Endodermal cell (in vitro differentiated cells): ENCODE results near the gene MAP2K5. TPM values are rescaled to one million over a fixed set of nuclear protein-coding genes. Genes with fewer than 3 reads are reported as not detected.

ENCODE experiments used
- DNase-seq: peaks from one replicate; pipeline ENCODE4 v3.0.0-alpha.2; 2017
- H3K27ac ChIP-seq: 2 replicates; pipeline ENCODE4 v1.5.1; 2013; ENCODE audit warnings: mild to moderate bottlenecking, low read depth, low read length, moderate library complexity
- H3K27me3 ChIP-seq: 2 replicates; pipeline ENCODE4 v1.6.1; 2013; ENCODE audit warnings: mild to moderate bottlenecking, low read length, moderate library complexity; ENCODE audit not compliant: insufficient read depth, control insufficient read depth, poor library complexity, severe bottlenecking
- H3K36me3 ChIP-seq: 2 replicates; pipeline ENCODE4 v1.7.0; 2013; ENCODE audit warnings: mild to moderate bottlenecking, low read length, moderate library complexity; ENCODE audit not compliant: control insufficient read depth, insufficient read depth
- H3K4me1 ChIP-seq: one replicate; pipeline ENCODE4 v1.7.0; 2013; ENCODE audit warnings: low read length; ENCODE audit not compliant: control insufficient read depth, insufficient read depth
- H3K4me3 ChIP-seq: 2 replicates; pipeline ENCODE4 v1.5.1; 2013; ENCODE audit warnings: mild to moderate bottlenecking, low read length, moderate library complexity
- H3K9ac ChIP-seq: 2 replicates; pipeline ENCODE4 v1.6.1; 2013; ENCODE audit warnings: mild to moderate bottlenecking, low read length, moderate library complexity; ENCODE audit not compliant: poor library complexity, severe bottlenecking; ENCODE audit errors: extremely low read depth
- H3K9me3 ChIP-seq: 2 replicates; pipeline ENCODE4 v1.6.1; 2013; ENCODE audit warnings: mild to moderate bottlenecking, low read length, moderate library complexity; ENCODE audit not compliant: control insufficient read depth
- H3K27ac Mint-ChIP-seq: 2 replicates; pipeline ENCODE4 v1.8.0; 2020; ENCODE audit warnings: mixed read lengths
- H3K27me3 Mint-ChIP-seq: 2 replicates; pipeline ENCODE4 v1.8.0; 2021; ENCODE audit warnings: mild to moderate bottlenecking, mixed read lengths; ENCODE audit not compliant: insufficient read depth
- H3K36me3 Mint-ChIP-seq: 2 replicates; pipeline ENCODE4 v1.8.0; 2020; ENCODE audit warnings: low read depth, mixed read lengths
- H3K4me1 Mint-ChIP-seq: 2 replicates; pipeline ENCODE4 v1.8.0; 2020; ENCODE audit warnings: mixed read lengths
- H3K4me3 Mint-ChIP-seq: 2 replicates; pipeline ENCODE4 v1.8.0; 2020; ENCODE audit warnings: mild to moderate bottlenecking, moderate library complexity, mixed read lengths
- H3K9me3 Mint-ChIP-seq: 2 replicates; pipeline ENCODE4 v1.8.0; 2020; ENCODE audit warnings: mild to moderate bottlenecking, mixed read lengths
- CTCF ChIP-seq: fragments of 200-600 bp; sonication (generic); conservative IDR thresholded peaks from 2 replicates; pipeline ENCODE4 v1.5.0; 2021; ENCODE audit warnings: antibody characterized with exemption, mild to moderate bottlenecking
- WGBS, 2 experiments: methylation state at CpG; one replicate each; pipeline versions ENCODE4 v1.1.5 to v1.1.7; 2013; ENCODE audit warnings: missing lambda C conversion rate in 2 of 2, mixed read lengths in 1 of 2; ENCODE audit not compliant: insufficient coverage in 1 of 2, insufficient read length in 1 of 2; 5-methylcytosine and 5-hydroxymethylcytosine counted together
- total RNA-seq, 2 donors: library from RNA; stranded (reverse); fragmentation: NEBNext Ultra II Directional in 1 of 2; extraction: Animal tissue kit (Norgen Biotek cat#: 25700) in 1 of 2; gene quantifications; 2 replicates in 1 of 2; 3 replicates in 1 of 2; pipeline ENCODE4 v1.2.1, GENCODE V29; 2021

The MAP2K5 gene
- total RNA-seq, 2 donors from 2014 or later: 17.1 to 26.7 TPM

- H3K27ac Mint-ChIP-seq: no peak overlapping the region
- DNase-seq: no peak
- no peaks in the 10 kb centered on the region for H3K27me3 ChIP-seq
- no peaks in the 10 kb centered on the region for H3K36me3 ChIP-seq
- H3K4me1 ChIP-seq: no peaks in the 10 kb centered on the region
- no peaks in the 10 kb centered on the region for H3K27me3 Mint-ChIP-seq
- H3K4me3 Mint-ChIP-seq: no peak overlapping the region
- peaks cover 6% of the 10 kb centered on the region for H3K9me3 ChIP-seq
- H3K4me3 ChIP-seq: no peak overlapping the region
- peaks cover 11% of the 10 kb centered on the region for H3K4me1 Mint-ChIP-seq
- H3K9me3 Mint-ChIP-seq: peaks cover 3% of the 10 kb centered on the region
- no peak overlapping the region for H3K9ac ChIP-seq
- TF ChIP-seq CTCF: no peak
- WGBS, 2 experiments: 80 to 92% methylated on average over 2 of the region's 3 CpGs
- H3K27ac ChIP-seq: no peak overlapping the region
- no peaks in the 10 kb centered on the region for H3K36me3 Mint-ChIP-seq
Observed at GRCh38 chr15:67853454-67853853, 311.0 kb downstream of the MAP2K5 start.

- H3K4me1 Mint-ChIP-seq: peaks cover 11% of the 10 kb centered on the region
- TF ChIP-seq CTCF: no peak
- no peaks in the 10 kb centered on the region for H3K36me3 ChIP-seq
- WGBS, 2 experiments: 97 to 100% methylated on average over 1 of the region's 1 CpG
- no peak overlapping the region for H3K27ac ChIP-seq
- H3K4me3 Mint-ChIP-seq: no peak overlapping the region
- H3K9ac ChIP-seq: no peak overlapping the region
- H3K9me3 Mint-ChIP-seq: peaks cover under 1% of the 10 kb centered on the region
- H3K27ac Mint-ChIP-seq: no peak overlapping the region
- H3K4me3 ChIP-seq: no peak overlapping the region
- peaks cover 5% of the 10 kb centered on the region for H3K9me3 ChIP-seq
- no peak for DNase-seq
- no peaks in the 10 kb centered on the region for H3K27me3 Mint-ChIP-seq
- H3K27me3 ChIP-seq: no peaks in the 10 kb centered on the region
- no peaks in the 10 kb centered on the region for H3K36me3 Mint-ChIP-seq
- no peaks in the 10 kb centered on the region for H3K4me1 ChIP-seq
Observed at GRCh38 chr15:67854358-67854757, 311.9 kb downstream of the MAP2K5 start.

GRCh38 chr15:67855842-67856241 is 313.3 kb downstream of the MAP2K5 start:
- Histone ChIP-seq H3K9ac (no peak overlapping the region), H3K9me3 (no peaks in the 10 kb centered on the region), H3K27me3 (no peaks in the 10 kb centered on the region), H3K36me3 (no peaks in the 10 kb centered on the region), H3K4me3 (no peak overlapping the region), H3K27ac (no peak overlapping the region), H3K4me1 (no peaks in the 10 kb centered on the region)
- H3K9me3 Mint-ChIP-seq: no peaks in the 10 kb centered on the region
- DNase-seq: no peak
- H3K4me1 Mint-ChIP-seq: peaks cover 11% of the 10 kb centered on the region
- H3K27ac Mint-ChIP-seq: no peak overlapping the region
- no peak overlapping the region for H3K4me3 Mint-ChIP-seq
- no peaks in the 10 kb centered on the region for H3K36me3 Mint-ChIP-seq
- 82 to 92% methylated on average over 2 to 3 of the region's 3 CpGs for WGBS, 2 experiments
- TF ChIP-seq CTCF: no peak
- no peaks in the 10 kb centered on the region for H3K27me3 Mint-ChIP-seq

Other genes starting within 250 kb of the MAP2K5 start
- gene C15orf61, start 21.6 kb upstream of the MAP2K5 start, total RNA-seq: 1 to 10 TPM; 3.0 to 3.2 TPM